ENCODE data around the gene CDH4. TPM values are rescaled to one million over a fixed set of nuclear protein-coding genes. Genes with fewer than 3 reads are reported as not detected.

CDH4 gene
- total RNA-seq, 4 donors from 2014 or later = under 0.01 to 0.56 (median 0.19) TPM; not detected in 1

- TF ChIP-seq CTCF (IDR thresholded peaks at IDR 0.05) = no peak
- ATAC-seq (ENCODE audit: low FRiP score) (no peak), DNase-seq (ENCODE audit: low spot score) (no peak)
Observed at GRCh38 chr20:61762886-61763739, 511.1 kb downstream of the CDH4 start.

- no peak for TF ChIP-seq CTCF (IDR thresholded peaks at IDR 0.05)
- ATAC-seq (ENCODE audit: low FRiP score) (no peak), DNase-seq (ENCODE audit: low spot score) (no peak)
Observed at GRCh38 chr20:61763740-61764400, 511.8 kb downstream of the CDH4 start.

GRCh38 chr20:61764471-61765025 lies 512.5 kb downstream of the CDH4 start:
- TF ChIP-seq CTCF (IDR thresholded peaks at IDR 0.05) = no peak
- ATAC-seq (ENCODE audit: low FRiP score) (no peak), DNase-seq (ENCODE audit: low spot score) (no peak)

GRCh38 chr20:61765081-61765870 lies 513.2 kb downstream of the CDH4 start:
- DNase-seq (ENCODE audit: low spot score) (no peak), ATAC-seq (ENCODE audit: low FRiP score) (no peak)
- TF ChIP-seq CTCF (IDR thresholded peaks at IDR 0.05) = no peak

- TF ChIP-seq CTCF (IDR thresholded peaks at IDR 0.05) = no peak
- DNase-seq (ENCODE audit: low spot score) (no peak), ATAC-seq (ENCODE audit: low FRiP score) (no peak)
Observed at GRCh38 chr20:61765871-61766654, 514.0 kb downstream of the CDH4 start.
